Pancreas (tissue), 10 donors: ENCODE measurements around the gene OBP2B. TPM values are rescaled to one million over a fixed set of nuclear protein-coding genes. Genes with fewer than 3 reads are reported as not detected.
"Not testable (repeated sequence)": the region's sequence is repeated elsewhere in the genome, so short reads cannot be mapped to it uniquely, and the experiment has no call there.

Experiments
- ATAC-seq, 4 donors: fragments of 200-7000 bp; cut with Tn5 transposase; one replicate each; pipeline versions ENCODE4 v1.8.0 to v1.9.1; 2020; ENCODE audit warnings: mild to moderate bottlenecking in 4 of 4, moderate library complexity in 4 of 4
- DNase-seq, 6 donors: peaks; one replicate each; pipeline ENCODE4 v3.0.0-alpha.2; 2020
- FAIRE-seq: peaks from 2 replicates; lab custom pipeline; 2012; peaks lifted over from hg19 to GRCh38; lab: Jason Lieb, UNC
- H3K27ac ChIP-seq, 4 donors: fragments of 200-600 bp; sonication (generic); 1 replicate in 3 of 4; 2 replicates in 1 of 4; pipeline versions ENCODE4 v1.5.0 to v1.8.0; 2020
- H3K27me3 ChIP-seq, 4 donors: fragments of 200-600 bp; one replicate each; pipeline ENCODE4 v1.8.0; 2021
- H3K36me3 ChIP-seq, 3 donors: fragments of 200-600 bp; sonication (generic) in 1 of 3; one replicate each; pipeline versions ENCODE4 v1.5.0 to v1.8.0; 2020 to 2021
- H3K4me1 ChIP-seq, 3 donors: fragments of 200-600 bp; one replicate each; pipeline ENCODE4 v1.8.0; 2021
- H3K4me3 ChIP-seq, 4 donors: fragments of 200-600 bp; sonication (generic) in 2 of 4; one replicate each; pipeline versions ENCODE4 v1.5.0 to v1.8.0; 2020 to 2021
- H3K9me3 ChIP-seq, 4 donors: fragments of 200-600 bp; one replicate each; pipeline ENCODE4 v1.8.0; 2021
- WGBS, 2 donors: extraction: QIAGEN DNeasy Blood & Tissue Kit; methylation state at CpG; one replicate each; pipeline ENCODE4 v1.1.7; 2013; 5-methylcytosine and 5-hydroxymethylcytosine counted together
- intact Hi-C, 3 donors: fragments of 100-400 bp; cut with DNase I; formaldehyde crosslinking; loops; one replicate each; pipeline versions ENCODE4 v1.11.1 to v1.14.2; 2022
- polyA plus RNA-seq, 2 donors: library from polyadenylated mRNA; stranded (reverse); fragments of 200-250 nt; gene quantifications; one replicate each; pipeline ENCODE4 v1.2.3, GENCODE V29; 2013
- total RNA-seq, 6 donors: library from RNA; stranded (reverse); fragmentation: NEBNext Ultra II Directional in 4 of 6; extraction: Animal tissue kit (Norgen Biotek cat#: 25700) in 4 of 6; gene quantifications; one replicate each; pipeline versions ENCODE4 v1.2.1 to v1.2.4, GENCODE V29; 2021 to 2023
- TF ChIP-seq, protein P1 (sequence below), 4 donors: fragments of 200-600 bp; sonication (generic) in 3 of 4; IDR thresholded peaks; one replicate each; pipeline versions ENCODE4 v1.5.0 to v1.8.0; 2021; ENCODE audit warnings: antibody characterized with exemption in 4 of 4
- donor health status: healthy with polysubstance abuse.
- donor health status: DM: no; HTN: no; CAD: no; lungs with moderate emphysema.
- donor health status: DM: no; HTN: no; CAD: no.
- donor health status: control.
- donor health status: control.
- donor health status: Bipolar disorder and iron deficiency.
- donor health status: DM: yes; HTN: yes; CAD: no.
- donor health status: DM: no; HTN: no; CAD: no.
- donor health status: DM: no; HTN: no; CAD: no.
- donor health status: DM: yes; HTN: yes; CAD: no.

Gene OBP2B
- total and polyA plus RNA-seq, 8 donors: not detected

DNA sequence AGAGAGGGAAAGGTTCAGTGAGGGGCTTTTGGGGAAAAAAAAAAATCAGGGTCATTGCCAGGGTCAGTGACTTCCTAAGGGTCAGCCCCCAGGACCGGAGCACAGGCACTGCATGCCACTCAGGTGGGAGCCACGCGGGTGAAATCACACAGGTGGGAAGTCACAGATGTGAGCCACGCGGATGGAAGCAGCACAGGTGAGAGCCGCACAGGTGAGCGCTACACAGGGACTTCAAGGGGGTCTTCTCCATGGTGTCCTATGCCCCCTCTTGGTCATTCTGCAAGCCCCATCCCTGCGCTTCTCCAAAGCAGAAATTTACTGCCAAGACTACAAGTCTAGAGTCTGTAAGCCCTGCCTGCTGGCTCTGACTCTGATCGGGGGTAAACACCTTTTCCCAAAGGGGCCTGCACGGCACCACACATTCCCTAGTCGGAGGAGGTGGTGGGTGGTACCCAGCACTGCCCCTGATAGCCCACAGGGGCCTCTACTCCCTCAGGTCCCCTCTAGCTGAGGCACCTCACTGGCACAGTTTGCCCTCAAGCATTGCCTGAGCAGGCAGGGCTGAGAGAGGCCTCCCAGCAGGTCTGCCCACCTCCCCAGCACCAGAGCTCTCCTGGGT lies 18.3 kb upstream of the OBP2B start:
- Histone ChIP-seq H3K27me3 (no peaks in the 10 kb centered on the region), H3K9me3 (no peaks in the 10 kb centered on the region), H3K4me3 (no peak overlapping the region), H3K4me1 (no peaks in the 10 kb centered on the region), H3K27ac (no peak overlapping the region), H3K36me3 (no peaks in the 10 kb centered on the region)
- no peak for ATAC-seq
- WGBS, 2 donors: 67 to 69% methylated on average over 11 of the region's 11 CpGs
- FAIRE-seq: no peak
- intact Hi-C loops: no loop called here
- DNase-seq: no peak
- TF ChIP-seq, protein P1, sequence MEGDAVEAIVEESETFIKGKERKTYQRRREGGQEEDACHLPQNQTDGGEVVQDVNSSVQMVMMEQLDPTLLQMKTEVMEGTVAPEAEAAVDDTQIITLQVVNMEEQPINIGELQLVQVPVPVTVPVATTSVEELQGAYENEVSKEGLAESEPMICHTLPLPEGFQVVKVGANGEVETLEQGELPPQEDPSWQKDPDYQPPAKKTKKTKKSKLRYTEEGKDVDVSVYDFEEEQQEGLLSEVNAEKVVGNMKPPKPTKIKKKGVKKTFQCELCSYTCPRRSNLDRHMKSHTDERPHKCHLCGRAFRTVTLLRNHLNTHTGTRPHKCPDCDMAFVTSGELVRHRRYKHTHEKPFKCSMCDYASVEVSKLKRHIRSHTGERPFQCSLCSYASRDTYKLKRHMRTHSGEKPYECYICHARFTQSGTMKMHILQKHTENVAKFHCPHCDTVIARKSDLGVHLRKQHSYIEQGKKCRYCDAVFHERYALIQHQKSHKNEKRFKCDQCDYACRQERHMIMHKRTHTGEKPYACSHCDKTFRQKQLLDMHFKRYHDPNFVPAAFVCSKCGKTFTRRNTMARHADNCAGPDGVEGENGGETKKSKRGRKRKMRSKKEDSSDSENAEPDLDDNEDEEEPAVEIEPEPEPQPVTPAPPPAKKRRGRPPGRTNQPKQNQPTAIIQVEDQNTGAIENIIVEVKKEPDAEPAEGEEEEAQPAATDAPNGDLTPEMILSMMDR (IDR thresholded peaks at IDR 0.05): no peak

DNA sequence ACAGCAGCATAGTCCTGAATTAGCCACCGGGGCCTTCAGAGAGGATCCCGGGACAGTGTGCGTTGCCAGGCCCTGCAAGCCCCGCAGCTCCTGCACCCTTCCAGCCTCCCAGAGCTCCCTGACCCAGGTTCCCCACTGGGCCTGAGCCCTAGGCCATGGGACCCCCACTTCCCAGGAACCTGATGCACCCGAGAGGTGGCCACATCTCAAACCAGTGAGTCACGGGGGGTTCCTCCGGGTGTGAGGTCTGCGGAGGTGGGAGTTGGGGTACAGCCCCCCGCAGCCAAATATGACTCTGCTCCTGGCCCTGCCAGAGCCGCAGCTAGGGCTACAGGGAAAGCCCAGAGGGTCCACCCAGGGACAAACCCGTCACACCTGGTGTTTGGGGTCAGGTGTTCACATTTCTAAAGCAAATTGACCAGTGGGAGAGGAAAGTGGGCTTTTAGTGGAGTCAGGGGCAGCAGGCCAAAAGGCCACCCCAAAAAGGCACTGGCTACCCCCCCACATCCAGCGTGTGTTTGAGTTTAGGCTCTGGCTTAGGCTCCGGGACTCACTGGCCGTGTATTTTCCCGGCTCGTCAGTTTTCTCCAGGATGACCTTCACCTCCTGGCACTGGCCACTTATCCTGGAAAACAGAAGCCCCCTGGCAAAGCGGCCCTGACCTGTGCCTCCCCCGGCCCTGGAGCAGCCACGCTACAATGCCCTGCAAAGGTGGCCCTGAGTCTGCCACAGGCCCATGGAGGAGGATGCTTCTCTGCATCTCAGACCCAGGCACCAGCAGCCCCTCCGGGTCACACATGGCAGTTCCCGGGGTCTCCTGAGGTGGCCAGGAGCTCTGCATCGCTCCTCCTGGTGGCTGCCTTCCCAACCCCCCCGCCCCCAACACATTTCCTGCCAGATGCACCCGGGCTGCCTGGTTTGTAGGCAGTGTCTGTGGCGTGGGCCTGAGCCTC lies 17.4 kb upstream of the OBP2B start:
- H3K9me3 ChIP-seq: no peaks in the 10 kb centered on the region
- no peaks in the 10 kb centered on the region for H3K27me3 ChIP-seq
- intact Hi-C loops: no loop called here
- no peak for FAIRE-seq
- no peaks in the 10 kb centered on the region for H3K36me3 ChIP-seq
- H3K27ac ChIP-seq: no peak overlapping the region
- H3K4me1 ChIP-seq: no peaks in the 10 kb centered on the region
- no peak for DNase-seq
- 52 to 53% methylated on average over 24 to 25 of the region's 25 CpGs for WGBS, 2 donors
- no peak overlapping the region for H3K4me3 ChIP-seq
- TF ChIP-seq, protein P1 (IDR thresholded peaks at IDR 0.05): no peak
- no peak for ATAC-seq

DNA sequence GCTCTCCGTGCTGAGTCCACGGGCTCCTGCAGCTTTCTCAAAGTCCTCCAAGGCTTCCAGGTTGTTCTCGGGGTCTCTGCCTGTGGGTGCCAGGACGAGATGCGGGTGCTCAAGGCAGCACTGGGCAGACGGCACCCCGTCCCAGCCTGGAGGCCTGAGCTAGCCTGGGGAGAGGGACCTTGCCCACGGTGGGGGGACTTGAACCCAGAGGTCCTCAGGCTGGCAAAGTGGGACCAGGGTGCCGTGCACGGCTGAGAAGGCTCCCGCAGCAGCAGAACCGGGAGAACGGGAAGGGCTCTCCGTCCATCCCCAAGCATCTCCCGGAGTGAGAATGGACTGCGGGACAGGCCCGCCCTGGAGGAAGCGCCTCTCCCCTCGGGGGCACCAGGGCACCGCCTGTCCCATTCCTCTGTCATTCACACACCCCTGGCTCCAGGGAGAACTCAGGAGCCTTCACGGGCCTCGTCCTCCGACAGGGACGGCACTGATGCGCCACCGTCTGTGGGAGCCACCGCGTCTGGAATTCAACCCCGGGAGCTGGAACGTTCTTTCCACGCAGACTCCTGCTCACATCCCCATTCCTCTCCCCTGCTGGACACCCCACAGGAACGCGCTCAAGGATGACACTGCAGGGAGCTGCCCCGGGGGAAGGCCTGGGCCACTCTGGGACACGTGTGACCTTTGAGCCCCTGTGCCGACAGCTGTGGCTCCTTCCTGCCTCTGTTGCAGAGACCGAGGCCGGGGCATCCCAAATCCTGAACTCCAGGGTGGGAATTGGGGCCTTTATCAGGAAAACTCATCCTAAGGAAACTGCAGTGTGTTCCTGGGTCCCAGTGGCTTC lies 16.3 kb upstream of the OBP2B start:
- H3K36me3 ChIP-seq: no peaks in the 10 kb centered on the region
- H3K27ac ChIP-seq: no peak overlapping the region
- TF ChIP-seq, protein P1 (IDR thresholded peaks at IDR 0.05): no peak
- intact Hi-C loops: no loop called here
- no peaks in the 10 kb centered on the region for H3K9me3 ChIP-seq
- FAIRE-seq: no peak
- no peak for ATAC-seq
- 57 to 64% methylated on average over 38 of the region's 38 CpGs for WGBS, 2 donors
- no peaks in the 10 kb centered on the region for H3K4me1 ChIP-seq
- H3K27me3 ChIP-seq: no peaks in the 10 kb centered on the region
- peak in 1 of 6 donors; percentile 62 for DNase-seq
- no peak overlapping the region for H3K4me3 ChIP-seq

DNA sequence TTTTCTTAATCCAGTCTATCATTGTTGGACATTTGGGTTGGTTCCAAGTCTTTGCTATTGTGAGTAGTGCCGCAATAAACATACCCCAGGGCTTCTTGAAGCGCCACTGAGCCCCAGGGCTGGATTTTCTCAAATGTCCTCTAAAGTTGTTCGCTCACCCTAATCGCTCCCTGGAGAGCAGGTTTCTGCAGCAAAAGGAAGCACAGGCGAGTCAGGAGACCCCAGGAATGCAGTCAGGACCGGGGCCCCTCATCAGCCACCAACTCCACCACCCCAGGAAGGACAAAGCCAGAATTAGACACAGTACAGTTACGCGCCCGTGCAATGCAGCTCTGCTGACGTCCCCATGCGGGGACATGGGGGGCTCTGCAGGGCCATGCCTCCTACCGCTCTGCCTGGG lies 15.7 kb upstream of the OBP2B start:
- H3K4me1 ChIP-seq: no peaks in the 10 kb centered on the region
- H3K27ac ChIP-seq: no peak overlapping the region
- no peaks in the 10 kb centered on the region for H3K9me3 ChIP-seq
- no peak for ATAC-seq
- H3K4me3 ChIP-seq: no peak overlapping the region
- 75 to 83% methylated on average over 12 of the region's 12 CpGs for WGBS, 2 donors
- TF ChIP-seq, protein P1 (IDR thresholded peaks at IDR 0.05): no peak
- no peak for DNase-seq
- H3K27me3 ChIP-seq: no peaks in the 10 kb centered on the region
- intact Hi-C loops: no loop called here
- no peaks in the 10 kb centered on the region for H3K36me3 ChIP-seq
- FAIRE-seq: no peak

DNA sequence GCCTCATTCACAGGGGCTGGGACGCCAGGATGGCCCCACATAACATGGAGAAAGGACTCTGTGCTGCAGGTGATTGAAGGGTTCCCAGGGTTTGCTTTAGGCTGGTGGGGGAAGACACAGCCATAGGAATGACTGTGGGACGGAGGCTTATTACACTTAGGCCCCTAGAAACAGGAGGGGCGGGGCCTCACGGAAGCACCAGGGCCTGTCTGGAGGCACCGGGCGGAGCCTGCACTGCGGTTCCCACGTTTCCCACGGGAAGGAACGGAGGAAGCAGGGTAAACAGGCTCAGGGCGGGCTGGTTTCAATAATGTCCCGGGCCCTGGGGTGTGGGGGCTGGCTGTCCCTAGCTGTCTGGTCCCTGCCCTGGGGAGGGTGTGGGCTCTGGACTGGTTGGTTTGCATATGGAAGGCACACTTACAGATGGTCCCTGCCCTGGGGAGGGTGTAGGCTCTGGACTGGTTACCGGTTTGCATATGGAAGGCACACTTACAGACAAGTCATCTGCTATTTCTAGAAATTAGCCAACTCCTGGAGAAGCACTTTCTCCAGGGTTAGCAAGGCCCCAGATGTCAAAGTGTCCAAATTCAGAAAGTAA lies 14.2 kb upstream of the OBP2B start:
- H3K27me3 ChIP-seq, H3K9me3 ChIP-seq, DNase-seq, H3K36me3 ChIP-seq, H3K4me1 ChIP-seq, H3K4me3 ChIP-seq, H3K27ac ChIP-seq, ATAC-seq, intact Hi-C loops, FAIRE-seq: not testable (repeated sequence)
- WGBS, 2 donors: 39 to 44% methylated on average over 12 to 13 of the region's 13 CpGs

DNA sequence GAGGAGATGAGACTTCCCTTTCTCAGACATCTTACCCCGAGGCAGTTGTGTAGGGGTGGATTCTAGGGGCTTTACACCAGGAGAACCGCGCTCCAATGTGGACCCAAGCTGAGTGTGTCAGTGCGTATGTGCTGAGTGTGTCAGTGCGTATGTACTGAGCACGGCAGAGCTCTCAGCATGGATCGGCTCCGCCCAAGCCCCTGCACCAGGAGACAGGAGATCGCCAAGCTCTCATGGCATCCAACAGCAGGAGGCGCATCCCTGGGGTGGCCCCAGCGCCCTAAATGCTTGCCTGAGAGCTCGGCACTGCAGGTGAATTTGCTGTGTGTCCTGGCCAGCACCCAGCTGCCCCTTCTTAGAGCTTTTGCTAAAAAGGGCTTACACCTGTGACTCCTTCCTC lies 12.9 kb upstream of the OBP2B start:
- H3K36me3 ChIP-seq, ATAC-seq, intact Hi-C loops, H3K27me3 ChIP-seq, H3K9me3 ChIP-seq, H3K4me1 ChIP-seq, FAIRE-seq, H3K4me3 ChIP-seq, H3K27ac ChIP-seq: not testable (repeated sequence)
- WGBS, 2 donors: 66 to 72% methylated on average over 9 to 12 of the region's 12 CpGs
- peak in 1 of 6 donors; percentile 4 for DNase-seq
